ACC112 (cell line): ENCODE results near the gene ZNF829.
A peak's percentile ranks its signal among the peaks of the same experiment; 100 is the strongest.

Experiments used
- H2AFZ ChIP-seq: fragments of 200-600 bp; sonication (generic); one replicate; pipeline ENCODE4 v1.6.0; 2017; ENCODE audit warnings: antibody characterized with exemption, low read length; ENCODE audit not compliant: unreplicated experiment
- H3K27ac ChIP-seq: fragments of 200-600 bp; sonication (generic); 2 replicates; pipeline ENCODE4 v1.5.1; 2014; ENCODE audit warnings: low read depth, mild to moderate bottlenecking, antibody characterized with exemption, low read length, moderate library complexity
- H3K27me3 ChIP-seq: fragments of 200-600 bp; sonication (generic); 2 replicates; pipeline ENCODE4 v1.6.1; 2014; ENCODE audit warnings: mild to moderate bottlenecking, antibody characterized with exemption, low read length, moderate library complexity, mixed read lengths; ENCODE audit not compliant: insufficient read depth
- H3K36me3 ChIP-seq: fragments of 200-600 bp; sonication (generic); 2 replicates; pipeline ENCODE4 v1.6.1; 2016; ENCODE audit warnings: mild to moderate bottlenecking, antibody characterized with exemption, low read length, moderate library complexity, mixed read lengths; ENCODE audit not compliant: insufficient read depth
- H3K4me1 ChIP-seq: fragments of 200-600 bp; sonication (generic); one replicate; pipeline ENCODE4 v1.6.1; 2016; ENCODE audit warnings: low read length, mixed read lengths; ENCODE audit not compliant: insufficient read depth, unreplicated experiment, control insufficient read depth
- H3K4me3 ChIP-seq: fragments of 200-600 bp; sonication (generic); 2 replicates; pipeline ENCODE4 v1.5.1; 2014; ENCODE audit warnings: mild to moderate bottlenecking, low read depth, low read length
- H3K79me2 ChIP-seq: fragments of 200-600 bp; sonication (generic); one replicate; pipeline ENCODE4 v1.6.0; 2016; ENCODE audit warnings: low read length; ENCODE audit not compliant: control insufficient read depth, unreplicated experiment, insufficient read depth

Gene ZNF829

DNA sequence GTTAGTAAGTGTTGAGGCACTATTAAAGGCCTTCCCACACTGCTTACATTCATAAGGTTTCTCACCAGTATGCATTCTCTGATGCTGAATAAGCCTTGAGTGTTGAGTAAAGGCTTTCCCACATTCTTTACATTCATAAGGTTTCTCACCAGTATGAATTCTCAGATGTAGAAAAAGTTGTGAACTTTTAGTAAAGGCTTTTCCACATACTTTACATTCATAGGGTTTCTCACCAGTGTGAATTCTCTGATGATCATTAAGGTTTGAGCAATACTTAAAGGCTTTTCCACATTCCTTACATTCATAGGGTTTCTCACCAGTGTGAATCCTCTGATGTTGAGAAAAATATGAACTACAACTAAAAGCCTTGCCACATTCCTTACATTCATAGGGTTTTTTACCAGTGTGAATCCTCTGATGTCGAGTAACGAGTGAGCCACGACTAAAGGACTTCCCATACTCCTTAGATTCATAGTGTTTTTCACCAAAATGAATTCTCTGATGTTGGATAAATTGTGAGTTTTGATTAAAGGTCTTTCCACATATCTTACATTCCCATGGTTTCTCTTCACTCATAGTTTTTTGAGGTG, 24.2 kb downstream of the ZNF829 start:
- Histone ChIP-seq H3K27me3 (no peaks in the 10 kb centered on the region), H3K4me1 (no peaks in the 10 kb centered on the region), H3K27ac (no peak overlapping the region), H3K4me3 (no peak overlapping the region), H3K36me3 (peaks cover 56% of the 10 kb centered on the region), H3K79me2 (no peaks in the 10 kb centered on the region), H2AFZ (no peak overlapping the region)

DNA sequence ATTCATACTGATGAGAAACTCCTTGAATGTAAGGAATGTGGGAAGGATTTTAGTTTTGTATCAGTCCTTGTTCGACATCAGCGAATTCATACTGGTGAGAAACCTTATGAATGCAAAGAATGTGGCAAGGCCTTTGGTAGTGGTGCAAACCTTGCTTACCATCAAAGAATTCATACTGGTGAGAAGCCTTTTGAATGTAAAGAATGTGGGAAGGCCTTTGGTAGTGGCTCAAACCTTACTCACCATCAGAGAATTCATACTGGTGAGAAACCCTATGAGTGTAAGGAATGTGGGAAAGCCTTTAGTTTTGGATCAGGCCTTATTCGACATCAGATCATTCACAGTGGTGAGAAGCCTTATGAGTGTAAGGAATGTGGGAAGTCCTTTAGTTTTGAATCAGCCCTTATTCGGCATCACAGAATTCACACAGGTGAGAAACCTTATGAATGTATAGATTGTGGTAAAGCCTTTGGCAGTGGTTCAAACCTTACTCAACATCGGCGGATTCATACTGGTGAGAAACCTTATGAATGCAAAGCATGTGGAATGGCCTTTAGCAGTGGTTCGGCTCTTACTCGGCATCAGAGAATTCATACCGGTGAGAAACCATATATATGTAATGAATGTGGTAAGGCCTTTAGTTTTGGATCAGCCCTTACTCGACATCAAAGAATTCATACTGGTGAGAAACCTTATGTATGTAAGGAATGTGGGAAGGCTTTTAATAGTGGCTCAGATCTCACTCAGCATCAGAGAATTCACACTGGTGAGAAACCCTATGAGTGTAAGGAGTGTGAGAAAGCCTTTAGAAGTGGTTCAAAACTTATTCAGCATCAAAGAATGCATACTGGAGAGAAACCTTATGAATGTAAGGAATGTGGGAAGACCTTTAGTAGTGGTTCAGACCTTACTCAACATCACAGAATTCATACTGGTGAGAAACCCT, 38.8 kb downstream of the ZNF829 start:
- peaks cover 20% of the 10 kb centered on the region for H3K36me3 ChIP-seq
- no peak overlapping the region for H2AFZ ChIP-seq

DNA sequence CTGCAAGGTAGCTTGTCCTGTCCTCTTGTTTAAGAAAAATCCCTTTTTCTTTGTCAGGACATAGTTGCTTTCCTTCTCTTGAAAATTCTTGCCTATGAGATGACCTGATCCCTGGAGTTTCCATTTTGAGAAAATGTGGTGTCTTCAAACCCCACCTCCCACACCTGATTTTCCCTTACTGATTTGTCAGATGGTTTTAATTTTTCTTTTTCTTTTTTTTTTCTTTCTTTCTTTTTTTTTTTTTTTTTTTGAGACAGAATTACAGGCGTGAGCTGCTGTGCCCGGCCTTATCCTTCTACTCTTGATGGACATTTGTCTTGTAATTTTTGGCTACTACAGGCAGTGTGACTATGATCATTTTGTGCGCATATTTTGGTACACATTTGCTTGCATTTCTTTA, 64.2 kb downstream of the ZNF829 start:
- Histone ChIP-seq H3K4me3 (peak overlapping the region; percentile 90), H3K27me3 (no peaks in the 10 kb centered on the region), H3K27ac (no peak overlapping the region), H3K79me2 (peaks cover 7% of the 10 kb centered on the region), H3K36me3 (peaks cover 15% of the 10 kb centered on the region), H2AFZ (peak overlapping the region; percentile 98), H3K4me1 (no peaks in the 10 kb centered on the region)

More for the DNA sequence above, 38.8 kb downstream of the ZNF829 start:
- H3K4me1 ChIP-seq = no peaks in the 10 kb centered on the region
- no peaks in the 10 kb centered on the region for H3K79me2 ChIP-seq
- H3K27ac ChIP-seq = no peak overlapping the region
- no peak overlapping the region for H3K4me3 ChIP-seq
- H3K27me3 ChIP-seq = no peaks in the 10 kb centered on the region

DNA sequence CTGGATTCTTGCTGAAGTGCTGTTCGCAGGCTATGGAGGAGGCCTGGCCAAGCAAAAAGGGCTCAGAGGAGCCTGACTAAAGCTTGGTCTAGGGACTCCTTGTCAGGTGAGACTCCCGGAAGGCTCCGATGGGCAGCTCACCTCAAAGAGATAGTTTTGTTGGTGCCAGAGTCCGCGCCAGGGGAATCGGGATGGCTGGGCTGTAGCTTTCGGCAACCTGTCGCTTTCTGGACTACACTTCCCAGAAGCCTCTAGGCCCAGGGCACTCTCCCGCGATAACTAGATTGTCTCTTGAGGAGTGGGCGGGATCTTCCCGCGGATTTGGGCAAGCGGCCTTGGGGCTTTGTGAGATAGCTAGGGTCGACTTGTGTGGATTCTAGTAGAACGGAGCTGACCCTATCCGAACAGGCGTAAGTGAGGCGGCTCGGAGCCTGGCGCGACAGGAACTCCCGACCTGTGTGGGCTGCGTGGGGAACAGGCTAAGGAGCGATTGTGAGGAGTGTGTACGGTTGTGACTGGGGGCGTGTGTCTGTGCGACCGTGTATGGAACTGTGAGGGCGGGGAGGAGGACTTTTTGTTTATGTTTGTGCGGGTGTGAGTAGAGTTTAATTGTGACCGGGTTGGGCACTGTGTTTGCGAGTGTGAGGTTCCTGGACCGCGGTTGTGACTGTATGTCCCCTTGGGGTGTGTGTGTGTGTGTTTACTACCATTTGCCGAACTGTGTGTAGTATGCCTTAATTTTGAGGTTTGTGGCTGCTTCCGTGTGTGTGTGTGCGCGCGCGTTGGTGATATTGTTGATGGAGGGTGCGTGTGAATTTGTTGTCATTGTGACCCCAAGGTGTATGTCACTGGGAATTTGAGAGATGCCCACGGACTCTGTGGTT, 65.3 kb downstream of the ZNF829 start, which contains the start of gene ZNF345:
Gene ZNF345, plus strand, starts transcription at position 318 of the 884 bp plus-strand sequence. CDS start 25,955 bp downstream, outside the sequence.
- peak within 1 kb of the TSS; percentile 82 for H3K27ac ChIP-seq
- no peaks in the 10 kb centered on the region for H3K4me1 ChIP-seq
- H3K36me3 ChIP-seq = peaks cover 11% of the 10 kb centered on the region
- H3K4me3 ChIP-seq = peak within 1 kb of the TSS; percentile 90
- peaks cover 7% of the 10 kb centered on the region for H3K79me2 ChIP-seq
- H3K27me3 ChIP-seq = no peaks in the 10 kb centered on the region
- peak within 1 kb of the TSS; percentile 98 for H2AFZ ChIP-seq

DNA sequence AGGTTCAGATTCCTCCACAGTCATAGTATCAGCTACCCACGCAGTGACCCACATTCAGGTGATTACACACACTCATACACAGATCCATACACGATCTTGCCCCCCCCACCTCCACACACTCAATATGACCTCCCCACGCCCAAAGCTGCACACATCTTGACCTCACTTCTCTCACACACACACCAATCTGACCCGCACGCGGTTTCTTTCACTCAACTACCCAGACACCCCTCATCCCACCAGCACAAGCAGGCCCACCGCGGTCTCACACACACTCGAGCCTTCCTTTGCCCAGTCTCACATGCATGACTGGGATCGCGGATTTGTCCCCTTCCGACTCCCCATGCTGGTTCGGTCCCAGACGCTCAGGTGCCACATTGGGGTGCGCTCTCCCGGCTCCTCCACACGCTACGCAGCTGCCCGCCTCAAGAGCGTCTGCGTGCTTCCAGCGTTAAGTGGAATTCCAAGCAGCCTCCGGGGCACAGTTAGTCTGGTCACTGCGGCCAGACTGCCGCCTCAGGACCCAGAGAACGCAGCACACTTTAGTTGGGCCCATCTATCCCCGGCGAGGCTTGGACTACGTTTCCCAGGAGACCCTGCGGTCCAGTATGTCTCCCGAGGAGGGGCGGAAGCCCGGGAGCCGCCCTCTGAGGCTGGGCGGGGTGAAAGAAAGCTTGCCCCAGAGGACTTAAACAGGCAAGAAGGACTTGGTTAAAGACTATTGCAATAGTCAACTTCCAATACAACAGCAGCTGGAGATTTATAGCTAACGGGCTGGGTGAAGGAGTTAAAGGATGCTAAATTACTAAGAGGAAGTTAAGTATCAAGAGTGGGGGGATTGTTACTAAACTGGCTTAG, 66.2 kb downstream of the ZNF829 start:
- peak overlapping the region; percentile 82 for H3K27ac ChIP-seq
- no peaks in the 10 kb centered on the region for H3K4me1 ChIP-seq
- H3K4me3 ChIP-seq = peak overlapping the region; percentile 90
- peaks cover 7% of the 10 kb centered on the region for H3K79me2 ChIP-seq
- H3K27me3 ChIP-seq = no peaks in the 10 kb centered on the region
- H3K36me3 ChIP-seq = peaks cover 9% of the 10 kb centered on the region; the same call in 1 of the 2 replicates
- peak overlapping the region; percentile 98 for H2AFZ ChIP-seq

DNA sequence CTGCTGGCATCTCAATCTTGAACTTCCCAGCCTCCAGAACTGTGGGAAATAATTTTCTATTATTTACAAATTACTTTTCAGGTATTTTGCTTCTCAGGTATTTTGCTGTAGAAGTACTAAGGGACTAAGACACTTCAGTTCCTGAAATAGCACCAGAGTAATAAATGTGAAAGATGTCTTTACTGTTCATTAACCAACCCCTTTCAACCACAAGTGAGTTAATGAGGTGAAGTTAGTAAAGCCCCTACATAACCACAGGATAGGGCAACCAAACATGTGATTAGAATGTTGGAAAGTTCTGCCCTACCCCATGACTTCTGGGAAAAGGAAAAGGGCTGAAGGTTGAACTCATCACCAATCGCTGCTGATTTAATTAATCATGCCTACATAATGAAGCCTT, 68.1 kb downstream of the ZNF829 start:
- no peak overlapping the region for H3K4me3 ChIP-seq
- peaks cover 7% of the 10 kb centered on the region for H3K79me2 ChIP-seq
- no peak overlapping the region for H2AFZ ChIP-seq
- H3K27ac ChIP-seq = no peak overlapping the region
- H3K27me3 ChIP-seq = no peaks in the 10 kb centered on the region
- H3K36me3 ChIP-seq = peaks cover 8% of the 10 kb centered on the region; the same call in 1 of the 2 replicates
- H3K4me1 ChIP-seq = no peaks in the 10 kb centered on the region

DNA sequence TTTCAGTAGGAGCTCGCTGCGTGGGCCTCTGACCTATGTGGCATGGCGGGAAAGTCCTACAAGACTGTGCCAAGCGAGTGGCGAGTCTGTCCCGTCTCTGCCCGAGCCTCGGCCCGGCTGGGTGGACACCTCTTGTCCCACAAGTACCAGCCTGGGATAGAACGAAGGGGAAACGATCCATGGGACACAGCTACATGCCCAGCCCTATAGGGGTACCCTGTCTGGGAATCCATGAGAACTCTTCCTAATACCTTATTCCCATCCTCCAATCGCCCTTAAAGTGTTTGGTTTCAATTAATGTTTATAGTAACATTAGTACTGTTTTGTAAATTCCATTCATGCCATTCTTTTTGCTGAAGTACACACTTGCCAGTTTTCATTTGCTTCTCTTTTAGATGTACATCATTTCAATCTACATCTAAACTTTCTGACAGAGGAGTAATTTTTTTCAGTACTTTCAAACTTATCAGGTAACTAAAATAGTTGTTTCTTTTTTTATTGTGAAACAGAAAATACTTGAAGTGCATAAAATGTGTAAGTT, 77.2 kb downstream of the ZNF829 start:
- Histone ChIP-seq H3K36me3 (peaks cover 14% of the 10 kb centered on the region), H2AFZ (peak overlapping the region; percentile 47), H3K79me2 (peaks cover 29% of the 10 kb centered on the region), H3K27ac (peak overlapping the region; percentile 78), H3K4me1 (peaks cover 5% of the 10 kb centered on the region), H3K27me3 (no peaks in the 10 kb centered on the region), H3K4me3 (peak overlapping the region; percentile 82)
